Fibroblast of the conjunctiva (primary cell): Measurements from ENCODE around the gene PLXNA2.

Experiments
- DNase-seq: peaks from one replicate; pipeline ENCODE4 v3.0.0-alpha.2; 2010; ENCODE audit warnings: low read depth

The PLXNA2 gene

GRCh38 chr1:208093046-208093445 is 151.1 kb downstream of the PLXNA2 start:
- DNase-seq: no peak

- peak; percentile 84 for DNase-seq
These were observed 153.5 kb downstream of the PLXNA2 start for GRCh38 chr1:208090388-208091301.

- no peak for DNase-seq
These were observed 154.3 kb downstream of the PLXNA2 start for GRCh38 chr1:208089761-208090370.

GRCh38 chr1:208089149-208089548 is 155.0 kb downstream of the PLXNA2 start:
- DNase-seq: peak; percentile 75

GRCh38 chr1:208088319-208088718 is 155.9 kb downstream of the PLXNA2 start:
- no peak for DNase-seq

GRCh38 chr1:208085655-208086515 is 158.3 kb downstream of the PLXNA2 start:
- no peak for DNase-seq

GRCh38 chr1:208084764-208085163 is 159.4 kb downstream of the PLXNA2 start:
- no peak for DNase-seq

GRCh38 chr1:208084220-208084619 is 160.0 kb downstream of the PLXNA2 start:
- DNase-seq: no peak

GRCh38 chr1:208083715-208084085 is 160.5 kb downstream of the PLXNA2 start:
- no peak for DNase-seq

- no peak for DNase-seq
These were observed 161.0 kb downstream of the PLXNA2 start for GRCh38 chr1:208083016-208083714.

GRCh38 chr1:208081972-208082371 is 162.2 kb downstream of the PLXNA2 start:
- no peak for DNase-seq

- DNase-seq: no peak
These were observed 163.5 kb downstream of the PLXNA2 start for GRCh38 chr1:208080396-208081286.

- DNase-seq: no peak
These were observed 165.0 kb downstream of the PLXNA2 start for GRCh38 chr1:208079161-208079560.

- no peak for DNase-seq
These were observed 165.4 kb downstream of the PLXNA2 start for GRCh38 chr1:208078752-208079151.

- DNase-seq: no peak
These were observed 166.7 kb downstream of the PLXNA2 start for GRCh38 chr1:208077232-208078075.

GRCh38 chr1:208074353-208074752 is 169.8 kb downstream of the PLXNA2 start:
- no peak for DNase-seq

GRCh38 chr1:208071435-208072031 is 172.7 kb downstream of the PLXNA2 start:
- no peak for DNase-seq

GRCh38 chr1:208069908-208070307 is 174.3 kb downstream of the PLXNA2 start:
- DNase-seq: no peak

- no peak for DNase-seq
These were observed 174.9 kb downstream of the PLXNA2 start for GRCh38 chr1:208069317-208069716.
